K562 (cell line): ENCODE results near the gene TTC24. TPM values are rescaled to one million over a fixed set of nuclear protein-coding genes. Genes with fewer than 3 reads are reported as not detected.

Experiments used
- ATF7 ChIP-seq: fragments of 450-650 bp; IDR thresholded peaks from 2 replicates; pipeline ENCODE4 v1.7.1; 2014; ENCODE audit warnings: mild to moderate bottlenecking, moderate library complexity
- CHD4 ChIP-seq: fragments of 200-600 bp; sonication (generic); IDR thresholded peaks from 3 replicates; pipeline ENCODE4 v1.6.1; 2012; ENCODE audit warnings: low read depth, mild to moderate bottlenecking, mixed read lengths, low read length, inconsistent platforms; ENCODE audit not compliant: insufficient read depth, insufficient replicate concordance, poor library complexity, severe bottlenecking
- CREB3L1 ChIP-seq: fragments of 450-650 bp; IDR thresholded peaks from 2 replicates; pipeline ENCODE4 v1.6.1; 2014; ENCODE audit warnings: low read depth, mild to moderate bottlenecking, moderate library complexity, borderline replicate concordance
- DLX4 ChIP-seq: fragments of 250-450 bp; sonication (Bioruptor Pico); IDR thresholded peaks from 2 replicates; pipeline ENCODE4 v1.6.1; 2021; ENCODE audit warnings: mild to moderate bottlenecking
- FOXM1 ChIP-seq, 2 experiments: fragments of 450-650 bp in 1 of 2; sonication (generic) in 1 of 2; formaldehyde crosslinking in 1 of 2; IDR thresholded peaks; 2 replicates each; pipeline versions ENCODE4 v1.6.1 to v1.9.0; 2017 to 2022; ENCODE audit warnings: low read depth in 2 of 2, mild to moderate bottlenecking in 2 of 2, missing genetic modification reagents in 1 of 2, moderate library complexity in 1 of 2
- NFYB ChIP-seq: IDR thresholded peaks from 2 replicates; pipeline ENCODE4 v1.6.1; 2011; ENCODE audit warnings: mild to moderate bottlenecking, moderate library complexity; ENCODE audit not compliant: insufficient read length; ENCODE audit errors: extremely low read depth
- SAFB2 ChIP-seq: fragments of 200-400 bp; formaldehyde crosslinking; IDR thresholded peaks from 2 replicates; pipeline ENCODE4 v1.6.1; 2018; ENCODE audit warnings: borderline replicate concordance, low read length, low read depth, moderate library complexity; ENCODE audit not compliant: severe bottlenecking
- SMC3 ChIP-seq: conservative IDR thresholded peaks from 2 replicates; pipeline ENCODE4 v1.6.1; 2011; ENCODE audit warnings: low read depth, low read length, improper control_type of control experiment; ENCODE audit not compliant: insufficient read depth
- TBP ChIP-seq: optimal IDR thresholded peaks from 2 replicates; pipeline ENCODE3; 2011; ENCODE audit warnings: low read depth, low read length, improper control_type of control experiment
- TCF7L2 ChIP-seq: fragments of 150-350 bp; IDR thresholded peaks from 2 replicates; pipeline ENCODE4 v1.6.1; 2016; ENCODE audit warnings: low read depth, mild to moderate bottlenecking, low read length, moderate library complexity
- ZNF239 ChIP-seq: fragments of 250-450 bp; sonication (Bioruptor Pico); IDR thresholded peaks from 2 replicates; pipeline ENCODE4 v1.4.0; 2020; ENCODE audit warnings: mild to moderate bottlenecking
- ZNF561 ChIP-seq: fragments of 450-650 bp; formaldehyde crosslinking; conservative IDR thresholded peaks from 2 replicates; pipeline ENCODE4 v1.4.0; 2020; ENCODE audit warnings: mild to moderate bottlenecking, moderate library complexity
- ZNF740 ChIP-seq, 3 experiments: fragments of 200-800 bp in 1 of 3; sonication (Bioruptor generic) in 1 of 3; sonication (generic) in 1 of 3; formaldehyde crosslinking in 1 of 3; IDR thresholded peaks; 2 replicates each; pipeline versions ENCODE4 v1.6.1 to v1.8.0; 2016 to 2022; ENCODE audit warnings: mild to moderate bottlenecking in 2 of 3, missing compliant biosample characterization in 2 of 3, missing genetic modification characterization in 2 of 3, missing genetic modification reagents in 1 of 3
- polyA plus RNA-seq, 8 experiments: library from polyadenylated mRNA; depleted of rRNA in 4 of 8; stranded (reverse) in 5 of 8; unstranded in 3 of 8; fragments of >200 nt; fragmentation: Nextera tagmentation in 2 of 8; fragmentation: Illumina TruSeq in 1 of 8; extraction: Ambion mirVana in 2 of 8; extraction: Trizol in 1 of 8; gene quantifications; 2 replicates each; pipeline versions ENCODE4 v1.2.1 to v1.2.3, GENCODE V29; 2011 to 2014; ENCODE audit warnings: inconsistent platforms in 1 of 8, missing spikeins in 1 of 8
- total RNA-seq, 7 experiments: library from RNA; depleted of rRNA in 6 of 7; stranded (reverse); fragments of >200 nt in 6 of 7; fragmentation: Illumina TruSeq in 2 of 7; extraction: Trizol in 2 of 7; gene quantifications; 2 replicates each; pipeline versions ENCODE4 v1.2.1 to v1.2.3, GENCODE V29; 2011 to 2021; ENCODE audit warnings: low replicate concordance in 1 of 7
- TF ChIP-seq, protein P1 (sequence below): fragments of 250-450 bp; sonication (Bioruptor Pico); IDR thresholded peaks from 2 replicates; pipeline ENCODE4 v1.4.0; 2020; ENCODE audit warnings: mild to moderate bottlenecking, moderate library complexity
- TF ChIP-seq, protein P2 (sequence below): sonication (generic); formaldehyde crosslinking; IDR thresholded peaks from 2 replicates; pipeline ENCODE4 v1.4.0; 2020; ENCODE audit warnings: mild to moderate bottlenecking, missing genetic modification reagents

Gene TTC24
- total and polyA plus RNA-seq, 9 of the 15 experiments (the other 6 are each of a cell fraction or from before 2014, with no cell fraction given) = not detected

DNA sequence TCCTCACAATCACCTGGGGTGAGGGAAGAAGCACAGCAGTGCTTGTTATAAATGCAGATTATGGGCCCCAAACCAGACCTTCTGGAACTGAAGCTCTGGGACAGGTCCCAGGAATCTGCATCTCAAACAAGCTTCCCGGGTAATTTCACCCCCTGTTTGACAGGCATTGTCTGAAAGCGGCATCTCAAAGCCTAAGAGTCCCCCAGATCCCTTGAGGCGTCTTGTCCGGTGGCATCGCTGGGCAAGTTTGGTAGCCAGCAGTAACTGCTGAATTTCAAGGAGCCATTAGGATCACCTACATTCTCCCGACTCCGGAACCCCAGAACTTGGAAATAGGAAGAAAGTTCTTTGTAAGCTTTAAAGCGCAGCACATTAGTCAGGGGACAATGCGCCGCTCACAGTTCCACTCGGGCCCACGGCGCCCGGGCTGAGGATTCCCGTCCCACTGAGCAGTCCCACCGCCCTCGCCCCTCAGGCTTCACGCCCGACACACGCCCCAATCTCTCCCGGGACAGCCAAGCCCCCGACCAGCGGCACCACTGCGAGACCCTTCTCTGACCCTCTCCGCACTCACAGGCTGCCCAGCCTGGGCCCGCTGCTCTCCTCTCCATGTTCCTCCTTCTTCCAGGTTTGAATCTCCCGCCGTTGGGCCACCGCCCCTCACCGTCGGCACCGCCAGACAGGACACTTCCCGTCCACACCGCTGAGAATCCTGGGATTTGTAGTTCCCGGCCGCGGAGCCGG lies 7.4 kb upstream of the TTC24 start, which contains the start of gene IQGAP3 (continued):
- TF ChIP-seq, protein P1, sequence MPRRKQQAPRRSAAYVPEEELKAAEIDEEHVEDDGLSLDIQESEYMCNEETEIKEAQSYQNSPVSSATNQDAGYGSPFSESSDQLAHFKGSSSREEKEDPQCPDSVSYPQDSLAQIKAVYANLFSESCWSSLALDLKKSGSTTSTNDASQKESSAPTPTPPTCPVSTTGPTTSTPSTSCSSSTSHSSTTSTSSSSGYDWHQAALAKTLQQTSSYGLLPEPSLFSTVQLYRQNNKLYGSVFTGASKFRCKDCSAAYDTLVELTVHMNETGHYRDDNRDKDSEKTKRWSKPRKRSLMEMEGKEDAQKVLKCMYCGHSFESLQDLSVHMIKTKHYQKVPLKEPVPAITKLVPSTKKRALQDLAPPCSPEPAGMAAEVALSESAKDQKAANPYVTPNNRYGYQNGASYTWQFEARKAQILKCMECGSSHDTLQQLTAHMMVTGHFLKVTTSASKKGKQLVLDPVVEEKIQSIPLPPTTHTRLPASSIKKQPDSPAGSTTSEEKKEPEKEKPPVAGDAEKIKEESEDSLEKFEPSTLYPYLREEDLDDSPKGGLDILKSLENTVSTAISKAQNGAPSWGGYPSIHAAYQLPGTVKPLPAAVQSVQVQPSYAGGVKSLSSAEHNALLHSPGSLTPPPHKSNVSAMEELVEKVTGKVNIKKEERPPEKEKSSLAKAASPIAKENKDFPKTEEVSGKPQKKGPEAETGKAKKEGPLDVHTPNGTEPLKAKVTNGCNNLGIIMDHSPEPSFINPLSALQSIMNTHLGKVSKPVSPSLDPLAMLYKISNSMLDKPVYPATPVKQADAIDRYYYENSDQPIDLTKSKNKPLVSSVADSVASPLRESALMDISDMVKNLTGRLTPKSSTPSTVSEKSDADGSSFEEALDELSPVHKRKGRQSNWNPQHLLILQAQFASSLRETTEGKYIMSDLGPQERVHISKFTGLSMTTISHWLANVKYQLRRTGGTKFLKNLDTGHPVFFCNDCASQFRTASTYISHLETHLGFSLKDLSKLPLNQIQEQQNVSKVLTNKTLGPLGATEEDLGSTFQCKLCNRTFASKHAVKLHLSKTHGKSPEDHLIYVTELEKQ (CRISPR knock-in tag) = no peak
- TF ChIP-seq SMC3 (no peak), TCF7L2 (no peak), ZNF239 (CRISPR knock-in tag) (no peak), DLX4 (CRISPR knock-in tag) (no peak), ATF7 (0 out of 2 replicates have a peak, but pooled peaks have one; percentile 55), SAFB2 (no peak), ZNF561 (CRISPR knock-in tag) (no peak), ZNF740 (CRISPR knock-in tag; IDR thresholded peaks at IDR 0.05) (no peak; the same call in 1 of the 2 replicates), ZNF740 (tag; IDR thresholded peaks at IDR 0.05) (no peak), TBP (no peak), CREB3L1 (peak; percentile 51; the same call in 1 of the 2 replicates), FOXM1 (IDR thresholded peaks at IDR 0.05; ENCODE audit: low read depth) (peak; percentile 56; the same call in 1 of the 2 replicates), FOXM1 (CRISPR knock-in tag; IDR thresholded peaks at IDR 0.05; ENCODE audit: low read depth) (no peak), CHD4 (no peak), NFYB (no peak)
- TF ChIP-seq, protein P2, sequence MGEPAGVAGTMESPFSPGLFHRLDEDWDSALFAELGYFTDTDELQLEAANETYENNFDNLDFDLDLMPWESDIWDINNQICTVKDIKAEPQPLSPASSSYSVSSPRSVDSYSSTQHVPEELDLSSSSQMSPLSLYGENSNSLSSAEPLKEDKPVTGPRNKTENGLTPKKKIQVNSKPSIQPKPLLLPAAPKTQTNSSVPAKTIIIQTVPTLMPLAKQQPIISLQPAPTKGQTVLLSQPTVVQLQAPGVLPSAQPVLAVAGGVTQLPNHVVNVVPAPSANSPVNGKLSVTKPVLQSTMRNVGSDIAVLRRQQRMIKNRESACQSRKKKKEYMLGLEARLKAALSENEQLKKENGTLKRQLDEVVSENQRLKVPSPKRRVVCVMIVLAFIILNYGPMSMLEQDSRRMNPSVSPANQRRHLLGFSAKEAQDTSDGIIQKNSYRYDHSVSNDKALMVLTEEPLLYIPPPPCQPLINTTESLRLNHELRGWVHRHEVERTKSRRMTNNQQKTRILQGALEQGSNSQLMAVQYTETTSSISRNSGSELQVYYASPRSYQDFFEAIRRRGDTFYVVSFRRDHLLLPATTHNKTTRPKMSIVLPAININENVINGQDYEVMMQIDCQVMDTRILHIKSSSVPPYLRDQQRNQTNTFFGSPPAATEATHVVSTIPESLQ (CRISPR knock-in tag) = no peak
